HG03060 (cell line): ENCODE data around the gene IFNG-AS1.

Source experiments
- ATAC-seq: cut with Tn5 transposase; IDR thresholded peaks from one replicate; pipeline ENCODE4 v1.9.1; 2021; ENCODE audit warnings: low read depth, moderate number of reproducible peaks; ENCODE audit not compliant: unreplicated experiment

IFNG-AS1 gene

GRCh38 chr12:67993143-67993542, 3.9 kb downstream of the IFNG-AS1 start:
- no peak for ATAC-seq

- no peak for ATAC-seq
Observed at GRCh38 chr12:67994046-67994445, 4.8 kb downstream of the IFNG-AS1 start.

GRCh38 chr12:67996347-67996746, 7.1 kb downstream of the IFNG-AS1 start:
- ATAC-seq = no peak

GRCh38 chr12:67998379-67998778, 9.1 kb downstream of the IFNG-AS1 start:
- ATAC-seq = no peak

- ATAC-seq = no peak
Observed at GRCh38 chr12:67999244-67999643, 10.0 kb downstream of the IFNG-AS1 start.

- no peak for ATAC-seq
Observed at GRCh38 chr12:68001486-68002466, 12.5 kb downstream of the IFNG-AS1 start.

- no peak for ATAC-seq
Observed at GRCh38 chr12:68003777-68004176, 14.5 kb downstream of the IFNG-AS1 start.

GRCh38 chr12:68007033-68007432, 17.8 kb downstream of the IFNG-AS1 start:
- no peak for ATAC-seq

- ATAC-seq = no peak
Observed at GRCh38 chr12:68007466-68007865, 18.2 kb downstream of the IFNG-AS1 start.

GRCh38 chr12:68011206-68011881, 22.1 kb downstream of the IFNG-AS1 start:
- ATAC-seq = no peak

GRCh38 chr12:68011882-68012207, 22.6 kb downstream of the IFNG-AS1 start:
- ATAC-seq = no peak

- peak; percentile 94 for ATAC-seq
Observed at GRCh38 chr12:68012712-68013111, 23.5 kb downstream of the IFNG-AS1 start.

- no peak for ATAC-seq
Observed at GRCh38 chr12:68013181-68013580, 23.9 kb downstream of the IFNG-AS1 start.

- ATAC-seq = no peak
Observed at GRCh38 chr12:68016136-68016535, 26.9 kb downstream of the IFNG-AS1 start.

GRCh38 chr12:68018315-68018714, 29.1 kb downstream of the IFNG-AS1 start:
- ATAC-seq = no peak

GRCh38 chr12:68020049-68020448, 30.8 kb downstream of the IFNG-AS1 start:
- ATAC-seq = no peak

- no peak for ATAC-seq
Observed at GRCh38 chr12:68020699-68021098, 31.5 kb downstream of the IFNG-AS1 start.

GRCh38 chr12:68028647-68029046, 39.4 kb downstream of the IFNG-AS1 start:
- ATAC-seq = no peak

- no peak for ATAC-seq
Observed at GRCh38 chr12:68030248-68030647, 41.0 kb downstream of the IFNG-AS1 start.

GRCh38 chr12:68031174-68031573, 41.9 kb downstream of the IFNG-AS1 start:
- no peak for ATAC-seq

- no peak for ATAC-seq
Observed at GRCh38 chr12:68031881-68032739, 42.9 kb downstream of the IFNG-AS1 start.
